Gastrocnemius medialis (tissue), 4 donors: Measurements from ENCODE around the gene ZBTB20.

Source experiments
- POLR2A ChIP-seq, 2 donors: fragments of 450-650 bp; IDR thresholded peaks; one replicate each; pipeline ENCODE4 v1.6.1; 2017; ENCODE audit warnings: antibody characterized with exemption in 2 of 2, mild to moderate bottlenecking in 2 of 2, moderate library complexity in 2 of 2
- TF ChIP-seq, protein P1 (sequence below), 5 experiments: fragments of 450-650 bp in 3 of 5; fragments of 200-600 bp in 2 of 5; sonication (generic) in 2 of 5; IDR thresholded peaks in 4 of 5; conservative IDR thresholded peaks in 1 of 5; 1 replicate in 4 of 5; 2 replicates in 1 of 5; pipeline ENCODE4 v1.5.1; 2016 to 2019; ENCODE audit warnings: antibody characterized with exemption in 5 of 5, mild to moderate bottlenecking in 3 of 5, moderate library complexity in 3 of 5

DNA sequence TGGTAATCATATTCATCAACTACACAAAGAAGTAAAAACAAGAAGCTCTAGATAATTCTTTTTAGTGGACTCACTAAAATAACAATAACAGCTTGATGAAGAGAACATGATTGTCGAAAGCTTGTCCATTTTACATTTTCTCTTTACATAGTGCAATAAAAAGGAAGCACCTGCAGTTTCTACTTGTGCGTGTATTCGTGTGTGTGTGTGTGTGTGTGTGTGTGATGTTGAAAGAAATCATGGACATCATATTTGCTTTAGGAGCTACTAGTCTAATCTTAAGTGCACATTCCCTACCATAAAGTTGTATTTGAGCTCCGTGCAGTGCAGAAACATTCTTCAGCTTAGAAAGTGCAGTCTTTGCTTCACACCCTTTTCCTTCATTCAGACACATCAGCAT, 288.8 kb downstream of the ZBTB20 start:
- TF ChIP-seq, protein P1, sequence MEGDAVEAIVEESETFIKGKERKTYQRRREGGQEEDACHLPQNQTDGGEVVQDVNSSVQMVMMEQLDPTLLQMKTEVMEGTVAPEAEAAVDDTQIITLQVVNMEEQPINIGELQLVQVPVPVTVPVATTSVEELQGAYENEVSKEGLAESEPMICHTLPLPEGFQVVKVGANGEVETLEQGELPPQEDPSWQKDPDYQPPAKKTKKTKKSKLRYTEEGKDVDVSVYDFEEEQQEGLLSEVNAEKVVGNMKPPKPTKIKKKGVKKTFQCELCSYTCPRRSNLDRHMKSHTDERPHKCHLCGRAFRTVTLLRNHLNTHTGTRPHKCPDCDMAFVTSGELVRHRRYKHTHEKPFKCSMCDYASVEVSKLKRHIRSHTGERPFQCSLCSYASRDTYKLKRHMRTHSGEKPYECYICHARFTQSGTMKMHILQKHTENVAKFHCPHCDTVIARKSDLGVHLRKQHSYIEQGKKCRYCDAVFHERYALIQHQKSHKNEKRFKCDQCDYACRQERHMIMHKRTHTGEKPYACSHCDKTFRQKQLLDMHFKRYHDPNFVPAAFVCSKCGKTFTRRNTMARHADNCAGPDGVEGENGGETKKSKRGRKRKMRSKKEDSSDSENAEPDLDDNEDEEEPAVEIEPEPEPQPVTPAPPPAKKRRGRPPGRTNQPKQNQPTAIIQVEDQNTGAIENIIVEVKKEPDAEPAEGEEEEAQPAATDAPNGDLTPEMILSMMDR (IDR thresholded peaks at IDR 0.05 in 4 of 5, conservative IDR thresholded peaks at IDR 0.05 in 1 of 5): no peak
- TF ChIP-seq POLR2A (IDR thresholded peaks at IDR 0.05): no peak
